D721Med (cell line): ENCODE measurements around the gene CACNA2D2.

Experiments
- DNase-seq: peaks from one replicate; pipeline ENCODE4 v3.0.0; 2011; ENCODE audit warnings: low spot score; ENCODE audit not compliant: insufficient read length
- FAIRE-seq: peaks from 2 replicates; lab custom pipeline; 2011; peaks lifted over from hg19 to GRCh38; lab: Jason Lieb, UNC
- TF ChIP-seq, protein P1 (sequence below): IDR thresholded peaks from 2 replicates; pipeline ENCODE4 v1.5.1; 2012; ENCODE audit warnings: mild to moderate bottlenecking, control low read depth; ENCODE audit not compliant: insufficient read depth; ENCODE audit errors: missing control alignments

CACNA2D2 gene

DNA sequence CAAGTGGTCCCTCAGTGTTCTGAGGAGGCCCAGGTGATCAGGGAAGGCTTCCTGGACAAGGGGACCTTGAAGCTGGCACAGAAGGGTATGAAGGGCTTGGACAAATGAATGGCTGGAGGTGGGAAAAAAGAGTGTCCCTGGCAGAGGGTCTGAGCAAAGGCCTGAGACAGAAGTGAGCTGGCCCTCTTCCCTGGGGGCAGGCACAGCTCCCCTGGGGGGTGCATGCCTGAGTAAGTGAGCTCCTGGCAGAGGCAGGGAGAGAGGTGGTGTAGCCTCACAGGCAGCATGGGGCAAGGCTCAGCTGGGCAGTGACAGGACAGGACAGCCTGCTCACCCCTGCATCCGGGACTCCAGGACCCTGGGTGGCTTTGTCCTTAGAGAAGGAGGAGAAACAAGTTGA, 5.4 kb upstream of the CACNA2D2 start:
- DNase-seq (no peak), FAIRE-seq (no peak)
- TF ChIP-seq, protein P1, sequence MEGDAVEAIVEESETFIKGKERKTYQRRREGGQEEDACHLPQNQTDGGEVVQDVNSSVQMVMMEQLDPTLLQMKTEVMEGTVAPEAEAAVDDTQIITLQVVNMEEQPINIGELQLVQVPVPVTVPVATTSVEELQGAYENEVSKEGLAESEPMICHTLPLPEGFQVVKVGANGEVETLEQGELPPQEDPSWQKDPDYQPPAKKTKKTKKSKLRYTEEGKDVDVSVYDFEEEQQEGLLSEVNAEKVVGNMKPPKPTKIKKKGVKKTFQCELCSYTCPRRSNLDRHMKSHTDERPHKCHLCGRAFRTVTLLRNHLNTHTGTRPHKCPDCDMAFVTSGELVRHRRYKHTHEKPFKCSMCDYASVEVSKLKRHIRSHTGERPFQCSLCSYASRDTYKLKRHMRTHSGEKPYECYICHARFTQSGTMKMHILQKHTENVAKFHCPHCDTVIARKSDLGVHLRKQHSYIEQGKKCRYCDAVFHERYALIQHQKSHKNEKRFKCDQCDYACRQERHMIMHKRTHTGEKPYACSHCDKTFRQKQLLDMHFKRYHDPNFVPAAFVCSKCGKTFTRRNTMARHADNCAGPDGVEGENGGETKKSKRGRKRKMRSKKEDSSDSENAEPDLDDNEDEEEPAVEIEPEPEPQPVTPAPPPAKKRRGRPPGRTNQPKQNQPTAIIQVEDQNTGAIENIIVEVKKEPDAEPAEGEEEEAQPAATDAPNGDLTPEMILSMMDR, result no peak

DNA sequence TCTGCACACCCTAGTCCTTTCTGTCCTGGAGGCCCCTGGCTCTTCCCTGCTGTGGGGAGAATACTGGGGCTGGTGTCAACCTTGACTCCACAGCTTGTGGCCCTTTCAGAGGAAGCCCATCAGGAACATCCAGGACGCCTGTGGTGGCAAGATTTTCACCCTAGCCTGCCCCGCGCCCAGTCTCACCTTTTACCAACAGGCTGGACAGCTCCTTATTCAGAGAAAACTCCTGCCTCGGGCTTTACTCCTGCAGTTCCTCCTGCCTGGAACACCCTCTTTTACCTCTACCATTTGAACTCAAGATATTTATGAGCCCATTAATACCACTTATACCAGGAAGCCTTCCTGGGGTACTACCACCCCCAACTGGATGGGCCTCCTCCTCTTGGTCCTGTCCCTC, 2.7 kb upstream of the CACNA2D2 start:
- DNase-seq (no peak), FAIRE-seq (no peak)
- TF ChIP-seq, protein P1, result no peak

DNA sequence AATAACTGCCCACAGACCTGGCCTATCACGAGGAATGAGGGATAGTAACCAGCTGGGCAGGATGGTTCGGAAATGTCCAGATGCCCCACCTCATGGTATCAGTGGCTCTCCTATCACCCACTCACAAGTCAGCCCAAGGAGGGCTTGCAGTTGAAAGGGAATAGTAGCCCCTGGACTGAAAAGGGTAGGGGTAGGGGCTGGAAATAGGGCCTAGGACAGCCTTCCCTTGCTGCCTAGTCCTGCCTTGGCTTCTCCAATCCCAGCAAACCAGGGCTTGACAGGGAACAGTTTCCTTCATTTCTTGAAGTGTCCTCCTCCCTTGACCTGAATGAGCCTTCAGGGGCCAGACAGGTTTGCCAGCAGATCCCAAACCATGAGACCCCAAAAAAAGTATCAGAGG, 1.2 kb upstream of the CACNA2D2 start:
- DNase-seq (no peak), FAIRE-seq (no peak)
- TF ChIP-seq, protein P1, result no peak

DNA sequence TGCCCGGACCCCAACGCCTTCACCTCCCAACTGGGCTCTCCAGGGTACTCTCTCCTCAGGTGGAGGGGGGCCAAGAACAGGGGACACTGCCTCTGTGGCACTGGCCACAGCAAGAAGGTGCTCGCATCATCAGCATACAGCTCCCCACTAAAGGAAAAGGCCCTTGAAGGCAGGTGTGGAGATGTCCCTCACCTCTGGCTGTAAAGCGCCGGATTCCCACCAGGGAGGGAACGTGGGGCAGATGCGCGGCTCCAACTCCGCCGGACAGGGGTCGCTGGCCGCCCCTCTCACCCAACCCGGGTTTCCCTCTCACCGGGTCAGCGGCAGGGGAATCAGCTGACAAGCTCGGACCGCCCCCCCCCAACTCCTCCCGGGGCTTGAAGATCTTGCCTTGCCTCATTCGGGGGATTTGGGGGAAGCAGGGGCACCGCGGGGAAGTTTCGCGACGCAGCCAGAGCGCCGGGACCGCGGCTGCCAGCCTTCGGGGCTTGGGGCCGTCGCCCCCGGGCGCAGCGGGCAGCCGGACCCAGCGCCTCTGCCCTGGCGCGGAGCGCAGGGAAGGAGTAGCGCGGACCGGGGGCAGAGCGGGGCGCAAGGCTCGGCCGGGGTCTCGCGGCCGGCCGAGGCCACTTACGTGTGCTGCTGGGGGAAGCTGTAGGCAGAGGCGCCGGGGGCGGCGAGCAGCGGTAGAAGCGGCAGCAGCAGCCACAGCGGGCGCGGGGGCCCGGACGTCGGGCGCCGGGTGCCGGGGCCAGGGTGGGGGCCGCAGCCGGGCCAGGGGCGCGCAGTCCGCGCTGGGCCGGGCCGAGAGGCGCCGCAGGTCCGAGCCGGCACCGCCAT, 630 bp downstream of the CACNA2D2 start:
- TF ChIP-seq, protein P1, result no peak
- no peak for FAIRE-seq
- DNase-seq, result no peak

DNA sequence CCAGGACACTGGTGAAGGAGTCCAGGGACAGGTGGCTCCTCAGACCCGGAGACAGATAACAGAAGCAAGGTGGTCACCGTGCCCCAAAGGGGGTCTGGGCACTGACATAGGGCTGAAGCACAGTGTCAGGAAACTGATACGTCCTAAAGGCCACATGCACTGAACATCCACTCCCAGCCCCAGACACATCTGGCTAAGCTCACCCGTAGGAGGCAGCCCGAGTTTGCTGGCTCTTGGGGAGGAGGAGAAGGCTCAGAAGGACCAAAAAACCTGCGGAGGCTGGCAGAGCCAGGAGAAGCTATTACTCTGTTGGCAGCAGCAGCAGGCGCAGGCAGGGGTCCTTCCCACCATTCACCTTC, 1.2 kb downstream of the CACNA2D2 start:
- TF ChIP-seq, protein P1, result no peak
- FAIRE-seq, result no peak
- no peak for DNase-seq

DNA sequence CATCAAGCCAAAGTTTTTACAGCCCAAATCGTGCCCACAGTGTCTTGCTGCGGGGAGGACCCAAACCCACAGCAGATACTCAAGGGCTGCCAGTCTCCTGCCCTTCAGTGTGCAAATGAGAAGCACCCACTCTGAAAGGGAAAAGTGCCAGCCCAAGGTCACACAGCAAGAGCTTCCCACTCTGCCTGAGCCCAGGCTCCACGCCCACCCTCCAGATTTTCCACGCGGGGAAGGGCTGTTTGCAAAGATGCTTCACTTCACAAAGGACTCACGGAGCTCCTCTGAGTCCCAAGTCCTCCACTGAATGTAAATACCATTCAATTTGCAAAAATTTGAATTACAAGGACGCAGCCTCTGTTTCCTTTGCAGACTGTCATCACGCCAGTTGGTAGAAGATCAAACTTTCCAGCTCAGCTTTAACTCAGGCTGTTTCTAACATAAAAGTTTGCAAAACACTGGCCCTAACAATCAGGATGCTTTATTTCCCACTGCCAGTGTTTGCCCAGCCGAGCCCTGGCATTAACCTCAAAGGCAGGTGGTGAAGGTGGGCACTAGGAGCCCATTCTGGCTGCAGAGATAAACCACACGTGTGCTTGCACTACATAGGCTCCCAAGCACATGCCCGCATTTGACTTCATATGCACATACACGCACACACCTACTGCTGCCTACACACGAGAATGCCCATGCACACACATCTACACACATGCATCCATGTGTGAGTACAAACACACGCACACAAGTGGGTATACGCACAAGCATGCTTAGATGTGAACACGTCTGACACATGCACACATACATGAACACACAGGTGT, 7.6 kb downstream of the CACNA2D2 start:
- DNase-seq (no peak), FAIRE-seq (no peak)
- TF ChIP-seq, protein P1, result no peak
